Parathyroid adenoma (tissue), 2 donors: ENCODE measurements around the gene CSNK2A2.
A peak's percentile ranks its signal among the peaks of the same experiment; 100 is the strongest.

Source experiments
- H2AFZ ChIP-seq: fragments of 300-600 bp; sonication (generic); one replicate; pipeline ENCODE4 v1.7.0; 2017; ENCODE audit warnings: antibody characterized with exemption, mild to moderate bottlenecking
- H3K27ac ChIP-seq: fragments of 300-600 bp; sonication (generic); one replicate; pipeline ENCODE4 v1.7.0; 2017
- H3K27me3 ChIP-seq: fragments of 300-600 bp; sonication (generic); one replicate; pipeline ENCODE4 v1.7.0; 2017; ENCODE audit warnings: low read length; ENCODE audit not compliant: control insufficient read depth, insufficient read depth
- H3K36me3 ChIP-seq: fragments of 300-600 bp; sonication (generic); one replicate; pipeline ENCODE4 v1.7.0; 2017; ENCODE audit warnings: low read length; ENCODE audit not compliant: control insufficient read depth, insufficient read depth
- H3K4me1 ChIP-seq: fragments of 300-600 bp; sonication (generic); one replicate; pipeline ENCODE4 v1.7.0; 2017; ENCODE audit warnings: control low read depth
- H3K4me2 ChIP-seq: fragments of 300-600 bp; sonication (generic); one replicate; pipeline ENCODE4 v1.7.0; 2017; ENCODE audit warnings: low read length
- H3K4me3 ChIP-seq: fragments of 300-600 bp; sonication (generic); one replicate; pipeline ENCODE4 v1.7.0; 2017; ENCODE audit warnings: low read depth, low read length
- H3K79me2 ChIP-seq: fragments of 300-600 bp; sonication (generic); one replicate; pipeline ENCODE4 v1.7.0; 2017; ENCODE audit warnings: control low read depth
- H3K9ac ChIP-seq: fragments of 300-600 bp; sonication (generic); one replicate; pipeline ENCODE4 v1.7.0; 2017; ENCODE audit warnings: mild to moderate bottlenecking
- H3K9me3 ChIP-seq: fragments of 300-600 bp; sonication (generic); one replicate; pipeline ENCODE4 v1.7.0; 2017; ENCODE audit warnings: low read length; ENCODE audit not compliant: control insufficient read depth
- TF ChIP-seq, protein P1 (sequence below): fragments of 300-600 bp; sonication (generic); IDR thresholded peaks from one replicate; pipeline ENCODE4 v1.7.0; 2017; ENCODE audit warnings: antibody characterized with exemption, mild to moderate bottlenecking
- donor health status: primary hyperparathyroidism.

The CSNK2A2 gene

DNA sequence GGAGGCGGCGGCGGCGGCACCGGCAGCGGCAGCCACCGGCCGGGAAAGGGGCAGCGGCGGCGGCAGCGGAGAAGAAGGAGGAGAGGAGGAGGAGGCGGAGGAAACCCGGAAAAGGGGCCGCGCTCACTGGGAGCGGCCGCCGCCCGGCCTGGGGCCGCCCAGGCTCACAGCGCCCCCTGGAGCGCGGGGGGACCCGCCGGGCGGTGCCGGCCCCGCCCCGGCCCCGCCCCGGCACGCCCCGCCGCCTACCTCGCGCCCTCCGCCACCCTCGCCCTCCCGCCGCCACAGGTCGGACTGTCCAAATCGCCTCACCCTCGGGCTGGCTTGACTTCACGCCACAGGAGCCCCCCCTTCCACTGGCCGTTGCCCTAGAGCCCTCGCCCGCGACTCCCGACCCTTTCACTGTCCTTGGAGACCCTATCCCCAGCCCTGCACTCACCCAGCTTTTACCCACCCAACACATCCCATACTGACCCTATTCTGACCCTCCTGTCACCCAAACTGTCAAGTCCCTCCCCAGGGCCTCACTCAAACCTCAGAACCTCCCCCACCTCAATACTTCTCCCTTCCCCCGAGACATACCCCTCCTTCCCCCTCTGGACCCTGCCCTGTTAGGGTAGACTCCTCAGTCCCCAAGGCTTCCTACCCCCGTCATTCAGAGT lies at the start of gene CSNK2A2:
TSS of gene CSNK2A2 (minus strand) at position 85 of the 662 bp plus-strand sequence. CDS start 370 bp downstream, outside the sequence.
- H3K36me3 ChIP-seq: no peaks in the 10 kb centered on the region
- H3K27me3 ChIP-seq: no peaks in the 10 kb centered on the region
- TF ChIP-seq, protein P1, sequence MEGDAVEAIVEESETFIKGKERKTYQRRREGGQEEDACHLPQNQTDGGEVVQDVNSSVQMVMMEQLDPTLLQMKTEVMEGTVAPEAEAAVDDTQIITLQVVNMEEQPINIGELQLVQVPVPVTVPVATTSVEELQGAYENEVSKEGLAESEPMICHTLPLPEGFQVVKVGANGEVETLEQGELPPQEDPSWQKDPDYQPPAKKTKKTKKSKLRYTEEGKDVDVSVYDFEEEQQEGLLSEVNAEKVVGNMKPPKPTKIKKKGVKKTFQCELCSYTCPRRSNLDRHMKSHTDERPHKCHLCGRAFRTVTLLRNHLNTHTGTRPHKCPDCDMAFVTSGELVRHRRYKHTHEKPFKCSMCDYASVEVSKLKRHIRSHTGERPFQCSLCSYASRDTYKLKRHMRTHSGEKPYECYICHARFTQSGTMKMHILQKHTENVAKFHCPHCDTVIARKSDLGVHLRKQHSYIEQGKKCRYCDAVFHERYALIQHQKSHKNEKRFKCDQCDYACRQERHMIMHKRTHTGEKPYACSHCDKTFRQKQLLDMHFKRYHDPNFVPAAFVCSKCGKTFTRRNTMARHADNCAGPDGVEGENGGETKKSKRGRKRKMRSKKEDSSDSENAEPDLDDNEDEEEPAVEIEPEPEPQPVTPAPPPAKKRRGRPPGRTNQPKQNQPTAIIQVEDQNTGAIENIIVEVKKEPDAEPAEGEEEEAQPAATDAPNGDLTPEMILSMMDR: no peak
- peak within 1 kb of the TSS; percentile 47 for H3K4me3 ChIP-seq
- no peaks in the 10 kb centered on the region for H3K9me3 ChIP-seq
- peaks cover 3% of the 10 kb centered on the region for H3K79me2 ChIP-seq
- H2AFZ ChIP-seq: peak within 1 kb of the TSS; percentile 88
- peak within 1 kb of the TSS; percentile 85 for H3K4me2 ChIP-seq
- H3K4me1 ChIP-seq: peaks cover 9% of the 10 kb centered on the region
- H3K27ac ChIP-seq: no peak within 1 kb of the TSS
- H3K9ac ChIP-seq: no peak within 1 kb of the TSS

DNA sequence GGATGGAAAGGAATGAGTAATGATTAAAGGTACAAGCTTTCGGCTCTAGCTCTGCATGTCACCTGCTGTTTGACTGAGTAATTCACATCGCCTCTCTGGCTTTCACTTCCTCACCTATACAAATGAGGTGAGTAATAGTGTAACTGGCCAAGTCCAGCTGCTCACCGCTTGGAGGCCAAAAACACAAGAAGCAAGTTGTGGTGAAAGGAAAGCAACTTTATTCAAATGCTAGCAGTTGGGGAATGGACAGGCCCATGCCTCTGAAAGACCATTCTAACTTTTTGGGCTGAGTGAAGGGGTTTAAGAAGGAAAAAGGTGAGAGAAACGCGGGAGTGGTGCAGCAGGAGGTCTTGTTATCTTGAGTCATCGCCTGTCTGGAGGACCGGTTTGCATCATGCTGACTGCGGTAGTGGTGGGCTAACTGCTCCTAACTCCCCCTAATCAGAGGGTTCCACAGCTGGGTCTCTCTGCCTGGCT lies 45.7 kb upstream of the CSNK2A2 start:
- no peak overlapping the region for H2AFZ ChIP-seq

DNA sequence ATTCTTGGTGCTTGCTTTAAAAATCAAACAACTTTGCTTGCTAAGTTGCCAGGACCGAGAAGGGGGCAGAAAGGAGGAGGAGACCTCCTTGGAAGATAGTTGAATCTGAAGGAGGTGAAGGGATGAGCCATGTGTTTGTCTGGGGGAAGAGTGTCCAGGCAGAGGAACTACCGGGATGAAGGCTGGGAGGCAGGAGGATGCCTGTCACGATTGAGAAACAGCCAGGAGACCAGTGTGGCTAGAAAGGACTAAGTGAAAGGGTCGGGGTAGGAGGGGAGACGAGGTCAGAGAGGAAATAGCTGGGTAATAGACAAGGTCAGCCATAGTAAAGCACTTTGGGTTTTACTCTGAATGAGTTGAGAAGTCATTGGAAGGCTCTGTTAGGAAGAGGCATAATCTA lies 38.9 kb upstream of the CSNK2A2 start:
- no peaks in the 10 kb centered on the region for H3K79me2 ChIP-seq
- no peak overlapping the region for H3K4me2 ChIP-seq
- TF ChIP-seq, protein P1: no peak
- no peak overlapping the region for H3K9ac ChIP-seq
- H3K9me3 ChIP-seq: no peaks in the 10 kb centered on the region
- H3K4me3 ChIP-seq: no peak overlapping the region
- H3K4me1 ChIP-seq: peaks cover 7% of the 10 kb centered on the region
- H3K27me3 ChIP-seq: no peaks in the 10 kb centered on the region
- H2AFZ ChIP-seq: peak overlapping the region; percentile 95
- no peaks in the 10 kb centered on the region for H3K36me3 ChIP-seq
- H3K27ac ChIP-seq: no peak overlapping the region

More for the DNA sequence above, 45.7 kb upstream of the CSNK2A2 start:
- TF ChIP-seq, protein P1: no peak
- H3K9me3 ChIP-seq: no peaks in the 10 kb centered on the region
- H3K79me2 ChIP-seq: no peaks in the 10 kb centered on the region
- H3K4me2 ChIP-seq: no peak overlapping the region
- no peak overlapping the region for H3K27ac ChIP-seq
- no peak overlapping the region for H3K9ac ChIP-seq
- H3K27me3 ChIP-seq: no peaks in the 10 kb centered on the region
- no peaks in the 10 kb centered on the region for H3K4me1 ChIP-seq
- no peaks in the 10 kb centered on the region for H3K36me3 ChIP-seq
- H3K4me3 ChIP-seq: no peak overlapping the region

DNA sequence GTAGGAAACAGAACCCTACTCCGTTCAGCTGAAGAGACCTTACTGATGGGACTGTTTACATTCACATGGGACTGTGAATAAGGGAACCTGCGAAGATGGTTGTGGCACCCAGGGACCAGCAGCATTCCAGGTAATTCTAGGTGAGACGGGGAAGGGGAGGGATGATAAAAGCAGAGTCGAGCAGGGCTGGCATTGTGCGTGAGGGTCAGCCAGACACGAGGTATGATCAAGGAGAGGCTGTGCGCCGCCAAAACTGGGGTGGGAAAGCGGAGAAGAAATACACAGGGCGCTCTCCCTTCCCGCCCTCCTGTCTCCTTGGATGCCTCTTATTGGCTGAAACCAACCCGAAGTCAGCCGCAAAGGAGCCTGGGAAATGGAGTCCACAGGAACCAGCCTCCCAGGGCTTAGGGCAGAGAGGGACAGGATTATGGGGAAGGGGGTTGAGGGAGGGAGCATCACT lies 38.4 kb upstream of the CSNK2A2 start:
- Histone ChIP-seq H3K4me3 (peak overlapping the region; percentile 68), H3K27ac (no peak overlapping the region), H3K4me2 (peak overlapping the region; percentile 85), H2AFZ (peak overlapping the region; percentile 95), H3K4me1 (peaks cover 7% of the 10 kb centered on the region), H3K9ac (peak overlapping the region; percentile 15), H3K79me2 (no peaks in the 10 kb centered on the region), H3K27me3 (no peaks in the 10 kb centered on the region), H3K9me3 (no peaks in the 10 kb centered on the region), H3K36me3 (no peaks in the 10 kb centered on the region)
- TF ChIP-seq, protein P1: no peak

DNA sequence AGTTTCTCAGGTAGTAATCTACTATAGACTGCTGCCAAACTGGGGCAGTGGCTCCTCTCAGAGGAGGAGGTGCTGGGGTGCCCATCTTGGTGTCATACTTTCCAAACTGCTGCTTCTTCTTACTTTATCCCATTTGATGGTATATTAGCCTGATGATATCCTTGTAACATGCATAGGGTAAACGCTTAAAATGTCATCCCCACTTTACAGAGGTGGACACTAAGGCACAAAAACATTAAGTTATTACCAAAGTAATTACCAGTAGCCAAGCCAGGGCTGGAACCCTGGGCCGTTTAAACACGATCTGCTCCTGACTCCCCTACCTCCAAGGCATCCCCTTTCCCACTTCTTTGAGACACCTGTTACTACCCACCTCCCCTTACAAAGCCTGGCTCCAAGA lies 37.8 kb upstream of the CSNK2A2 start:
- H3K9me3 ChIP-seq: no peaks in the 10 kb centered on the region
- no peaks in the 10 kb centered on the region for H3K36me3 ChIP-seq
- H3K4me2 ChIP-seq: peak overlapping the region; percentile 85
- H2AFZ ChIP-seq: peak overlapping the region; percentile 95
- no peaks in the 10 kb centered on the region for H3K79me2 ChIP-seq
- no peak overlapping the region for H3K27ac ChIP-seq
- H3K4me3 ChIP-seq: peak overlapping the region; percentile 68
- no peaks in the 10 kb centered on the region for H3K27me3 ChIP-seq
- peaks cover 7% of the 10 kb centered on the region for H3K4me1 ChIP-seq
- TF ChIP-seq, protein P1: no peak
- H3K9ac ChIP-seq: peak overlapping the region; percentile 15
